Fibroblast of lung (primary cell): ENCODE measurements around the gene ODF4. TPM values are rescaled to one million over a fixed set of nuclear protein-coding genes. Genes with fewer than 3 reads are reported as not detected.

Experiments
- DNase-seq, 2 donors: peaks; one replicate each; pipeline versions ENCODE4 v3.0.0 to v3.0.0-alpha.2; 2010; ENCODE audit warnings: low read depth in 2 of 2
- H2AFZ ChIP-seq: 2 replicates; pipeline ENCODE4 v1.5.1; 2012; ENCODE audit warnings: low read length, control low read depth, inconsistent platforms
- H3K27ac ChIP-seq: 2 replicates; pipeline ENCODE4 v1.5.1; 2011; ENCODE audit warnings: low read length, control low read depth; ENCODE audit not compliant: insufficient read depth
- H3K27me3 ChIP-seq: 2 replicates; pipeline ENCODE4 v1.5.1; 2011; ENCODE audit warnings: mild to moderate bottlenecking, low read length; ENCODE audit not compliant: control insufficient read depth, insufficient read depth
- H3K36me3 ChIP-seq: 2 replicates; pipeline ENCODE4 v1.5.1; 2011; ENCODE audit warnings: low read length; ENCODE audit not compliant: control insufficient read depth, insufficient read depth
- H3K4me1 ChIP-seq: 2 replicates; pipeline ENCODE4 v1.5.1; 2011; ENCODE audit warnings: low read length; ENCODE audit not compliant: control insufficient read depth, insufficient read depth; ENCODE audit errors: extremely low read depth
- H3K4me2 ChIP-seq: 2 replicates; pipeline ENCODE4 v1.5.1; 2011; ENCODE audit warnings: low read length, control low read depth; ENCODE audit not compliant: insufficient read depth; ENCODE audit errors: extremely low read depth
- H3K4me3 ChIP-seq, 4 experiments: fragments of 200-600 bp in 1 of 4; sonication (generic) in 1 of 4; replicated peaks in 1 of 4; 2 replicates each; pipeline ENCODE4 v1.5.1; 2011 to 2016; ENCODE audit warnings: low read length in 4 of 4, low read depth in 3 of 4, mild to moderate bottlenecking in 3 of 4, control low read depth in 2 of 4, inconsistent platforms in 1 of 4, mixed read lengths in 1 of 4; ENCODE audit not compliant: insufficient read depth in 1 of 4; ENCODE audit errors: control extremely low read depth in 1 of 4
- H3K79me2 ChIP-seq: 2 replicates; pipeline ENCODE4 v1.5.1; 2012; ENCODE audit warnings: mild to moderate bottlenecking, low read length, inconsistent platforms; ENCODE audit not compliant: control insufficient read depth, insufficient read depth
- H3K9ac ChIP-seq: 2 replicates; pipeline ENCODE4 v1.5.1; 2011; ENCODE audit warnings: mild to moderate bottlenecking, low read length, control low read depth; ENCODE audit not compliant: insufficient read depth
- H3K9me3 ChIP-seq: 2 replicates; pipeline ENCODE4 v1.5.1; 2012; ENCODE audit warnings: low read depth, low read length; ENCODE audit not compliant: control insufficient read depth, insufficient read depth
- H4K20me1 ChIP-seq: 2 replicates; pipeline ENCODE4 v1.5.1; 2011; ENCODE audit warnings: low read length; ENCODE audit not compliant: control insufficient read depth, insufficient read depth; ENCODE audit errors: extremely low read depth
- CTCF ChIP-seq, 2 donors: IDR thresholded peaks in 1 of 2; conservative IDR thresholded peaks in 1 of 2; 1 replicate in 1 of 2; 2 replicates in 1 of 2; pipeline ENCODE4 v1.5.1; 2011 to 2012; ENCODE audit warnings: low read length in 2 of 2, control low read depth in 1 of 2, inconsistent platforms in 1 of 2, low read depth in 1 of 2, mild to moderate bottlenecking in 1 of 2
- EZH2 ChIP-seq: IDR thresholded peaks from 2 replicates; pipeline ENCODE4 v1.5.1; 2012; ENCODE audit warnings: low read length, control low read depth, mild to moderate bottlenecking; ENCODE audit errors: missing control alignments
- polyA minus RNA-seq: library from RNA; depleted of rRNA, polyadenylated mRNA; stranded (reverse); fragments of >200 nt; gene quantifications from 2 replicates; pipeline ENCODE4 v1.2.3, GENCODE V29; 2011; ENCODE audit warnings: low replicate concordance
- polyA plus RNA-seq, 2 donors: library from polyadenylated mRNA; depleted of rRNA in 1 of 2; stranded (reverse) in 1 of 2; unstranded in 1 of 2; fragments of >200 nt; gene quantifications; 2 replicates each; pipeline ENCODE4 v1.2.1, GENCODE V29; 2011 to 2012; ENCODE audit warnings: missing spikeins in 1 of 2
- total RNA-seq: library from RNA; depleted of rRNA; stranded (reverse); fragments of >200 nt; gene quantifications from 2 replicates; pipeline ENCODE4 v1.2.1, GENCODE V29; 2014

The ODF4 gene
- total RNA-seq (not detected in 2 replicates), polyA plus RNA-seq (not detected in 2 replicates), polyA minus RNA-seq (not detected in 2 replicates)
- not detected in 2 replicates for polyA plus RNA-seq (2012)

- TF ChIP-seq CTCF (conservative IDR thresholded peaks at IDR 0.05 in 1 of 2, IDR thresholded peaks at IDR 0.05 in 1 of 2; ENCODE audit: low read depth in 1 of 2, low read length in 2 of 2) (no peak), EZH2 (no peak)
- Histone ChIP-seq H3K27me3 (peaks cover 10% of the 10 kb centered on the region), H3K79me2 (no peaks in the 10 kb centered on the region), H3K4me3 (no peak within 1 kb of the TSS), H4K20me1 (no peaks in the 10 kb centered on the region), H3K9me3 (no peaks in the 10 kb centered on the region), H3K36me3 (no peaks in the 10 kb centered on the region), H3K9ac (no peak within 1 kb of the TSS), H3K4me1 (no peaks in the 10 kb centered on the region), H2AFZ (no peak within 1 kb of the TSS), H3K4me2 (no peak within 1 kb of the TSS), H3K27ac (no peak within 1 kb of the TSS)
- no peak for DNase-seq
These were observed at the start of gene ODF4 for GRCh38 chr17:8339540-8339939. Gene ODF4, plus strand, starts transcription at chr17:8339840. Its CDS starts 212 bp downstream, at chr17:8340052.

- peaks cover 2% of the 10 kb centered on the region for H3K36me3 ChIP-seq
- H3K4me1 ChIP-seq = peaks cover 11% of the 10 kb centered on the region
- TF ChIP-seq EZH2 (no peak), CTCF (conservative IDR thresholded peaks at IDR 0.05 in 1 of 2, IDR thresholded peaks at IDR 0.05 in 1 of 2; ENCODE audit: low read depth in 1 of 2, low read length in 2 of 2) (no peak)
- H3K9me3 ChIP-seq = no peaks in the 10 kb centered on the region
- peak overlapping the region in 1 of 4 experiments; percentile 92 for H3K4me3 ChIP-seq
- H3K27ac ChIP-seq = no peak overlapping the region
- H3K27me3 ChIP-seq = no peaks in the 10 kb centered on the region
- peak overlapping the region; percentile 97 for H3K4me2 ChIP-seq
- H4K20me1 ChIP-seq = no peaks in the 10 kb centered on the region
- H3K9ac ChIP-seq = no peak overlapping the region
- H3K79me2 ChIP-seq = peaks cover 4% of the 10 kb centered on the region
- DNase-seq = no peak
- H2AFZ ChIP-seq = no peak overlapping the region
These were observed 49.6 kb upstream of the ODF4 start for GRCh38 chr17:8290043-8290442.

- H3K4me2 ChIP-seq = no peak overlapping the region
- peaks cover 2% of the 10 kb centered on the region for H3K36me3 ChIP-seq
- H3K27ac ChIP-seq = no peak overlapping the region
- no peak for DNase-seq
- H4K20me1 ChIP-seq = no peaks in the 10 kb centered on the region
- H3K4me3 ChIP-seq = no peak overlapping the region
- H3K27me3 ChIP-seq = no peaks in the 10 kb centered on the region
- H2AFZ ChIP-seq = no peak overlapping the region
- no peaks in the 10 kb centered on the region for H3K9me3 ChIP-seq
- peaks cover 4% of the 10 kb centered on the region for H3K79me2 ChIP-seq
- TF ChIP-seq EZH2 = no peak
- no peak for TF ChIP-seq CTCF (conservative IDR thresholded peaks at IDR 0.05 in 1 of 2, IDR thresholded peaks at IDR 0.05 in 1 of 2; ENCODE audit: low read depth in 1 of 2, low read length in 2 of 2)
- H3K9ac ChIP-seq = no peak overlapping the region
- H3K4me1 ChIP-seq = peaks cover 13% of the 10 kb centered on the region
These were observed 46.8 kb upstream of the ODF4 start for GRCh38 chr17:8292639-8293395.
